GM19455 (cell line): Measurements from ENCODE around the gene CFAP54.

Experiments used
- ATAC-seq: cut with Tn5 transposase; IDR thresholded peaks from one replicate; pipeline ENCODE4 v1.9.1; 2021; ENCODE audit not compliant: unreplicated experiment

Gene CFAP54

DNA sequence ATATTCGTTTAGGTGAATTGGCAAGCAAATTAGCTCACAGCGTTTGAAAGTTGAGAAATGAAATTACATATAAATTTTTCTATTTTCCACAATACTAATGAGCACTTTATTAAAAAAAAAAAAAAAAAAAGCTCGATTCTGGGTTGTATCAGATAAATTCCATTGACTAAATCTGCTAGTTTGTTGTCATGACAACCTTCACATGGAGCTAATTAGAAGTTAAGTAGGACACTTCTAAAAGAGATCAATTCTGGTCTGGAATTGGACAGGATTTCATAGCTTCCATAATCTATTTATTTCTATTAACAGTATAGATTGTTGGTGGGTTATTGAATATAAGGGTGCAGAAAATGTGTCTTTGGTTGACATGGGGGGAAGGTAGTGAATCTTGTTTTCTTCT is 332.2 kb downstream of the CFAP54 start:
- ATAC-seq: no peak

DNA sequence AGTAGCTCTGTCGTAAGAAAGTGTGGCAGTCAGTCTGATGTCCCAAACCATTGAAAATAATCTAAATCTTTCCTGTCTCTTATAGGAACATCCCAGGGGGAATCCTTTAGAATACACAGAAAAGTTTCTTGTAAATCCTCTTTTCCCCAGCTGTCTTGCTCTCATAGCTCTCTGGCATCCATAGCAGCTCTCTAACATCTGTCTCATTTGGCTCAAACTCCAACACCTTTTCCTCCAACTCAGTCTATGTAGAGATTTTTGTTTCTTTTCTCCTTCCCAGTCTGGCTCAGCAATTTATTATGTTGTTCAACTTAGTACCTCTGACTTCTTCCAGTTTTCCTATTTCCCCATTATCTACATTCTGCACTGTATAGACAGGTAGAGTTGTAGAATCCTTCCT is 333.3 kb downstream of the CFAP54 start:
- no peak for ATAC-seq

DNA sequence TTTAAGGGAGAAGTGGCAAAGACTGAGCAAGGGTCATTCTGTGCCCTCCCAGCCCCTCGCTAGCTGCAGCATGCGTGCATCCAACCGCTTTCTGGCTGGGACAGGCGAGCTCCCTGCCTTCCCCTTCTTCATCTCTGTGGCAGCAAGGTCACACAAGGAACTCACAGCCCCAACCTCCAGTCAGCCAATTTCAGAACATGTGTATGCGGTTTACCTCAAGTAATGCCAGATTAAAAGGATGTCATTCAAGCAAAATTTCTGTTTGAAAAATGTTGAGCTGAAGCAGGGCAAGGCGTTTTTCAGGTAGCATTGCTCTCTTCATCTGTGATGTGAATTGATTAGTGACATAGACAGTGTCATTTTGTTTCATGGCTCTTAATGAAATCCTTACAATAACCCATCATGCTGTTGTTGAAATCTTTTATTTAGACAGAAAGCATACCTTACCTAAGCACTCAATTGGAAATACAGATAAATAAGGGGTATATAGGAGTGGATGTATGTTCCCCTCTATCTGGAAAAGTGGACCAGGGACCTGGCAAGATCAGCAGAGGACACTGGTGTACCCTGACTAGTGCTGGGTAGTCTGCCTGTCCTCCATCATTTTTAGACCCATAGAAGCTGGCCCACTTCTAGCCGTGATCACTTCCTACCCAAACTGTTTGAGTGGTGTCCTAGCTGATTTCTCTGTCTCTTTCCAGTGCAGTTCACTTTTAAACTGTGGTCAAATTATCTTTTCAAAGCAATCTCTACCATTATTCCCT is 334.9 kb downstream of the CFAP54 start:
- no peak for ATAC-seq

DNA sequence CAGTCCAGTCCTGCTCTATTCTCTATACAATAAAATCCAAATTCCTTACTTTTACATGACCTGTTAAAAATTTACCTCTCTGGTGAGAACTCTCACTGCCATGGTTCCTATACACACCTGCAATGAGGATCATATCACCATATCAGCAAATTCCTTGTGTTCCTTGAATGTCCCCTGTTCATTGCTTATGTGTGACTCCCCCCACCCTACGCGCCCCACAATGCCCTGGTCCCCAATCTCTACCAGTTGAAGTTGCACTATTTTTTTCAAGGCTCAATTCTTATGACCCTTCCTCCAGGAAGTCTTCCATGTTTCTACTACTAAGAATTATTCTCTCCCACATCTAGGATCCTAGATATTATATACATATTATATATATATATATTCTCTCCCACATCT is 335.5 kb downstream of the CFAP54 start:
- ATAC-seq: no peak

DNA sequence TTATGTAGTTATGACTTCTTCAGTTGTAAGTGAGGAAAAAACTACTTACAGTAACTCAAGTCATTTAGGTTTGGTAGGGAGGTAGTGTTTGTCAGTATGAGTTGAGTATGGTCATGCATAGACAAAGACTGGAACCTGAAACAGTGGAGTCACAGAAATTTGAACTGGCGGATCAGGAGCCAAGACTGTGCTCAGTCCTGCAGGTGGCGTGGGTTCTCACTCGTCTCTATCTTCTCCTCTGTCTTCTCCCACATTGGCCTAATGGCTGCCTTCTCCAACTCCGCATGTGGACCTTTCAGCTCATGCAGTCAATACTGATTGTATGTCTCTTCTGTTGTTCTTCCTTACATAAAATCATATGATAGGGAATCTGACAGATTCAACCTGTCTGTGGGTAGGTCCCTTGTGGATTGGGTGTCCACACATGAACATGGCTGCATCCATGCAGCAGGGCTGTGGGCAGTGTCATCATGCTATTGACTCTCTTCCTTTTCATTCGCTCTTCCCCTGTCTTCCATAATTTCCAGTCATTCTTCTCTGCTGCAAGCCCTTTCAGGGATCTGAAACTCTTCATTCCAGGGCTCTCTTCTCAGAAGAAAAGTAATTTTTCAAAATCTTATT is 338.9 kb downstream of the CFAP54 start:
- no peak for ATAC-seq

DNA sequence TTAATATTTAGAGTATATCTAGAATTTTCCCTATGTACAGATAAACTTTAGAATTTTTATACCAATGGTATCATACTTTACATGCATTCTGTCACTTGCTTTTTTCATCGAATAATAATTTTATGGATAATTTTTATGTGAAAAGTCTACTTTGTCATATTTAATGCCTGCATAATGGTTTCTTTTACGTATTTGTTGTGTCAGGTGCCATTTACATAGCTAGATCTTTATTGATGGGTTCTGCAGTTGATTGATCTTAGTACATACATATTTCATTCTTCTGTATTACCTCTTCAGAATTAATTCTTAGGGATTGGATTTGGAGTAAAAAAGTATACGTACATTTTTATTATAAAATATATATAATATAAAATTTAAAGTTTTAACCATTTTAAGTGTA is 340.0 kb downstream of the CFAP54 start:
- ATAC-seq: no peak

DNA sequence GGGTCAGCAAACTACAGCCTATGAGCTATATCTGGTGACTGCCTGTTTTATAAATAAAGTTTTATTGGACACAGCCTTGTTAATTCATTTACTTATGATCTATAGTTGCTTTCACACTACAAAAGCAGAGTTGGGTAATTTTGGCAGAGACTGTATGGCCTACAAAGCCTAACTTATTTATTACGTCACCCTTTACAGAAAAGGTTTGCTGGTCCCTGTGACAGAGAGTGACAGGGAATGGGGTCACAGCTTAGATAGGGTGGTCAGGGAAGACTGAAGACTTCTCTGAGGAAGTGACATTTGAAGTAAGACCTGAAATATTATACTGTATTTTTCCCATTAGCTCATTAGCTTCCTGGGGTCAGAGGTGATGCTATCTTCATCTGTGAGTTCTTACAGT is 342.0 kb downstream of the CFAP54 start:
- no peak for ATAC-seq

DNA sequence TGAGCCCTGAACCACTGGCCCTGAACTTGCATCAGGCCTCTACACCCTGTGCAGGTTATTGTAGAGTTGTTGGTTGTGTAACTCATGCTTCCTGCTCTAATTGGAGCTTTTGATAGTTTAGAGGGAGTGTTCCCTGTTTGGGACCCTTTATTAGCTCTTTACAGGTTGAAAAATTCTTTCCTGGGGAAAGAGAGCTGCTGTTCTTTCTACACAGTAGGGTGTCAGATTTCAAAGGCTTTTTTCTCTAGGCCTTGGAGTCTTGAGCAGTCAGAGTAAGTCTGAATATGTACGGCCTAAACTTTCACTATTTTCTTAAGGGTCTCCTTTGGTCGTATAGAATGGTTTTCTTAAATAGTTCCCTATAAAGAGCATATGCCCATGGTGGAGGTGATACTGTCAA is 356.9 kb downstream of the CFAP54 start:
- no peak for ATAC-seq

DNA sequence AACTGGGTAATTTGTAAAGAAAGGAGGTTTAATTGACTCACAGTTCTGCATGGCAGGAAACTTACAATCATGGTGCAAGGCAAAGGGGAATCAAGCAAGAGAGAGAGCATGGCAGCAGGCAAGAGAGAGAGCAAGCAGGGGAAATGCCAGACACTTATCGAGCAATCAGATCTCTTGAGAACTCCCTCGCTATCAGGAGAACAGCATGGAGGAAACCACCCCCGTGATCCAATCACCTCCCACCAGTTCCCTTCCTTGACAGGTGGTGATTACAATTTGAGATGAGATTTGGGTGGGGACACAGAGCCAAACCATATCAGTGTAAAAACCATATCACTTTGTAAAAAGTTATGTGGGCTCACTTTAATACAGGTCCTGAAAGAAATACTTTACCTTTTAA is 361.3 kb downstream of the CFAP54 start:
- ATAC-seq: no peak

DNA sequence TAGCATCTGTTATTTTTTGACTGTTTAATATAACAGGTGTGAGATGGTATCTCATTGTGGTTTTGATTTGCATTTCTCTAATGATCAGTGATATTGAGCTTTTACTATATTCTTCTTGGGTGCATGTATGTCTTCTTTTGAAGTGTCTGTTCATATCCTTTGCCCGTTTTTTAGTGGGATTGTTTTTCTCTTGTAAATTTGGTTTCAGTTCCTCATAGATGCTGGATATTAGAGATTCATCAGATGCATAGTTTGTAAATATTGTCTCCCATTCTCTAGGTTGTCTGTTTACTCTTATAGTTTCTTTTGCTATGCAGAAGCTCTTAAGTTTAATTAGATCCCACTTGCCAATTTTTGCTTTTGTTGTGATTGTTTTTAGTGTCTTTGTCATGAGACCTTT is 368.8 kb downstream of the CFAP54 start:
- ATAC-seq: no peak

DNA sequence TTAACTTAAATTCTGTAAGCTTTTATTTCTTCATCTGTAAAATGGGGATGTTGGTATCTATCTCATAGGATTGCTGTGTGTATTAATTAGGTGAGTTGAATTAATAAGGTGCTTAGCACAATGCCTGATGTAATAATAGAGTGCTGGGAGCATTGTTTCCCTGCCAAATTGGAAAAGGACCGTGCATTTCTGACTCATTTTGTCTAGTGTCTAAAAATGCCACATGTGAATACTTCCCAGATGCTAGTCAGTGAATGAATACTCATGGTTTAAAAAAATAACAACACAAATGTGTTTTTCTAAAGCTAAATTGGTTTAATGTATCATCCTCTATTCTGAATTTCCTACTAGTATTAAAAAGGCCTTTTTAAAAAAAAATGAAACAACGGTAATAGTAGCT is 372.3 kb downstream of the CFAP54 start:
- no peak for ATAC-seq

DNA sequence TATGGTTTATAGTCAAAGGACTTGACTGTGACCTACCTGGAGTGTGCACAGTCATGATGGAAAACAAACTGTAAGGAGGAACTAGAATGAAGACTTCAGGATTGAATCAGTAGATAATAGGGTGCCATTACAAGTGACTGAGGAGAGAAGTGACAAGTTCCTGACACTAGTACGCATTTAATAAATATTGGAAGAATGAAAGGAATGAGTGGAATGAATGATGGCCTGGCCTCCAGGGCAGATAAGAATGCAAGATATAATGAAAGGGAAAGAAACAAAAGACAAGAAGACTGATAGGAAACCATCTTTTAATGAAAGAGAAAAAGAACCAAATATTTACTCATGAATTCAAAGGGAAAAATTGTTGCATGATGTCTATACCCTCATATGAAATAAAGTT is 372.9 kb downstream of the CFAP54 start:
- no peak for ATAC-seq

DNA sequence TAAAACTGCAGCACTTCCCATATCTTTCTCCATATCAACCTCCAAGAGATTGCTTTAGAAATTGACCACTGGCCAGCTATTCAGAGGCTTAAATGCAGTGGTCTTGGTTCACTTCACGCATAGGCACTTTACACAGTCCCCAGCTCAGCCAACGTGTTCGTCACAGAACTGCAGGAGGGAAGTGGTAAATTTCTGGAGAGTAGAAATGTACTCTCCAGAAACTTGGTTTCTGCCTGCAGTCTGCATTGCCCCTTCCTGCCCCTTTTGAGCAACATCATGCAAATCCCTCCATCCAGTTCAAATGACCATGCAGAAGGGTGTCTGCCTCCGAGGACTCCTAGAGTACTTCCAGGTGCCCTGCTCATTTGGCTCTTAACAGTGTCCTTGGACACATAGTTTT is 375.0 kb downstream of the CFAP54 start:
- no peak for ATAC-seq

DNA sequence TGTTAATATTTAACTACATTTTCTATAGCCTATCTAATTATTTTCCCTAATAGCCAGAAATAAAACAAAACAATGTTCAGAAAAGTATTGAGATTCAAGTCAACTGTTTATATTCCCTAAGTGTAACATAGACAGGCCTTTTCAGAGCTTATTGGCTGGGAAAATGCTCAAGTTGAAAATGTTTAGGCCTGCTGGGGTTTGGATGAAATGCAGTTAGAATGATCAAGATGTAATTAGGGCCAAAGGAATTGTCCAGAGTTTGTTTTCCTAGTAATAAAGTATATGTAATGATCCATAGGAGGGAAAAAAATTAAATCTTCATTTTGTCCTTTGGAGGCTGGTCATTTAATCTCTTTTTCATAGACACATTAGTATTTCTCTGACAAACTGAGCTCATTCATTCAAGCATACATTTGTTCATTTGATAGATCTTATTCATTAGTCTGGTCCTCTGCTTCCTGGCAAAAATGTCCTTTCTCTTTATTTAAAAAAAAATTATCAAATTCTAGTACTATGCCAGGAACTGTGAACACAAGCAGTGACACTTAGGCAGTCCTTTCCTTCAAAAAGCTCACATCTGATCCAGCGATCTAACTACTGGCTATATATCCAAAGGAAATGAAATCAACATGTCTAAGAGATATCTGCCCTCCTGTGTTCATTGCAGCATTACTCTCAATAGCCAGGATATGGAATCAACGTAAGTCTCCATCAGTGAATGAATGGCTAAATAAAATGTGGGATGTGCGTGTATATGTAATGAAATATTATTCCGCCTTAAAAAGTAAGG is 377.6 kb downstream of the CFAP54 start:
- no peak for ATAC-seq

DNA sequence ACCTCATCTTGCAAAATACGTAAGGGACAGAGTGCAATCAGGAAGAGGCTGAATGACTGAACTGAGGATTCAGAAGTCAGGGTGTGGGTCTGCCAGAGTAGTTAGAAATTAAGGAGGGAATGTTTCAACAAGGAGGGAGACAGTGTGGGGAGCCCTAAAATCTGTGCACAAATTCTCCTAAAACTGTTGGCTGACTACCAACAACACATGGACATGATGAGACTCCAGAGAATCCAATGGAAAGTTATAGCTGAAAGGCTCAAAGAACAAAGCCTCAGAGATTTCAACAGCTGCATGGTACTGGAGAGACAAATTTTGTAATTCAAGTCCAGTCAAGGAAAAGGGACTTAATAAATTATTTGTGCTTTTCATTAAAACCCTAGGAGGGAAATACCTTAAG is 381.6 kb downstream of the CFAP54 start:
- ATAC-seq: no peak

DNA sequence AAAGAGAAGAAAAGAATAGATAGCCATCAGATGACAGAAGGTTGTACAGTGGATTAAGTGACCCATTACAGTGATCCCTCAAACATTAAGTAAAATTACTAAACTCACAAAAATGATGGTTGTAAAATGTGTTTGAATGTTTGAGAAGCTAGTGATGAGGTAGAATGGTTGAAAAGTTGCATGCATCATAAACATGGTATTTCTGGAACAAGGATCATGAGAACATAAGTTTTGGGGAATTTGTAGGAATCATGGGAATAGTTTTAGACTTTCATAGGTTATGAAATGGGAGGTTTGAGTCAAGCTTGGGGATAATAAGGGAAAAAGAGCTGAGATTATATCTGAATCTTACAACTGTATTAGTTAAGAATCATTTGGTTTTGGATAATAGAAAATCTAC is 383.6 kb downstream of the CFAP54 start:
- no peak for ATAC-seq

DNA sequence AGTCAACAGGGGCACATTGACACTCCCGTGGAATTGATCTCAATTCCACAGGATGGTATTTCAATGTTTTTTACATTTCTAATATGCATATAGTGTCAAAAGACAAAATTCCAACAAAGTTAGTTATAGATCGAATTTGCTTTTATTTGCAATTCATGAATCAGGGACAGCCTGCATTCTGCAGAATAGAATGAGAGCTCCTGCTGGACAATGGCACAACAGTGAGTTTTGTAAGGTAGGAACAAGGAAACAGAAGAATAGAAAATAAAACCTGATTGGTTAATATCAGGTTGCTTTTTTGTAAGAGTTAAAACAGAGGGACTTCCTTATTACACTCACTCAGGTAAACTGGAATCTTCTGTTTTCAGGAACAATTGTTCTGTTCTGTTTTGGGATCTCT is 384.8 kb downstream of the CFAP54 start:
- ATAC-seq: no peak

DNA sequence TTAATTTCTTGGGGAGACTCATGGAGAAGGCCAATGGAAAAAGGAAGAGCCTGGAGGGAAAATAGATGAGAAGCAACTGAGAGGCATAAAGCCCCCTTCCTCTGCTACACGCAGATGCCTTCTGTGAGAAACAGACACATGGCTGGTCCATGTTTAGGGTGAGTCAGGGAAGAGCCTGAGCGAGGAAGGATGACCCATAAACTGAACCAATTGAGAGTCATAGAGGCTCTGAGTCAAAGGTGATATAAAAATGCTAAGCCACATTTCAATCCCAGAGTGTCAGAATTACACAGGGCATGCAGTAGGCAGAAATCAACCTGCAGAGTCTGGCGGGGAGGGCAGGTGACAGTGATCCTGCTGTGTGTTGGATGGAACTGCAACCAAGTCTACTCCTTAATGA is 387.6 kb downstream of the CFAP54 start:
- no peak for ATAC-seq

DNA sequence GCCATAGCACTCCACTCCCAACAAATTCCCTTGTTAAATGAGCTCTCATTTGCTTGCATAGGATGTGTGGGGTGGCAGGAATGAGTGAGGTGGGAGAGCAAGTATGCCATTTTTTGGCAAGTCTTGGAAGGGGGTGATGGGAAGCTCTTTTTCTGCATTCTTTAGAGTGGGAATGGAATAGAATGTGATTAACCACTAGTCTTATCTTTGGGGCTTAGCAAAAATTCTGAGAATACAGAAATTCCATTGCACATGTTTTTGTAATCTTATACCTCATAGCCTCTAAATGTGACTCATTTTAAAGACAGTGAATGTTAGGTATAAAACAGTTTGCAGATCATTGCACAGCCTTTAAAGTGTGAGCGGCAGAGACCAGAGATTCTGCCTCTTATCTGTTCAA is 389.3 kb downstream of the CFAP54 start:
- no peak for ATAC-seq

DNA sequence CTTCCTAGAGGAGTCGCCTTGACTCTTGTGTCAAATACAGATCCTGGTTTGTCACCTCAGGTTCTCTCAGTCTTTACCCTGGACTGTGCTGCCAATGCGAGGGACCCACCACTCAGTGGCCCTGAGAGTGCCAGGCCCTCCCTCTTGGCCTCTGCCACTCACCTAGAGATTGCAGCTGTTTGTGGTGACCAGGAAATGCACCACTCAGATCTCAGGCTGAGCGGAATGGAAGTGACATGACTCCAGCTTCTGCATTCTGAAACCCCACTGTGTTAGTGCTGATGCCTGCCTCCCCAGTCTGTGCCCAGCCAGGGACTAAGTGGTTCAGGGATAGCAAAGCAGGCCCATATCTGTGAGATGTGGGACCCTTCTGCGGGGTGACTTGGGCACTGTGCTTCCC is 389.9 kb downstream of the CFAP54 start:
- ATAC-seq: no peak

DNA sequence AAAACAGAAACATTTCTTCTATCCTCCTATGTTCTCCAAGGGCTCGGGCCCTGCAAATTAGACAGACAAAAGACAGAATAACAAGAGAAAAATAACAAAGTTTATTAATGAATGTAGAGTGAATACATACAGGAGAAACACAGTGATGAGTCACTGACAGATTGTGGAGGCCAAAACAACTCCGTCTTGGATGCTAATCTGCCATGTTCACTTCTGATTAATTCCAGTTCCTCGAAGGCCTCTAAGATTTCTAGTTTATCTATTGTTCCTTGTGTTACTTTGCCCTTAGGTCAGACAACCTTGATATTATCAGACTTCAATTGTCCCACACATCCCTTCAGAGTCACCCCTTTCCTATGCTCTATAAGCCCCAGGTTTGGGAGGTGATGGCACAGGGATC is 390.8 kb downstream of the CFAP54 start:
- no peak for ATAC-seq

DNA sequence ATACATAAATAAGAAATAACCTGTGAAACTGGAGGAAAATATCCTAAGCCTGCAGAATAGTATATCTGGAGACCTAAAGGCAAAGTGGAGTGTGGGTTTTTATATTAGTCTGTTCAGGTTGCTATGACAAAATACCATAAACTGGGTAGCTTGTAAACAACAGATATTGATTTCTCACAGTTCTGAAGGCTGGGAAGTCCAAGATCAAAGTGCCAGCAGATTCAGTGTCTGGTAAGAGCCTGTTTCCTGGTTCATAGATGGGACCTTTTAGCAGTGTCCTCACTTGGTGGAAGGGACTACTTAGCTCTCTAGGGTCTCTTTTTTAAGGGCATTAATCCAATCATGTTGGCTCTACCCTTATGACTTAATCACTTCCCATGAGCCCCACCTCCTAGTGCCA is 392.2 kb downstream of the CFAP54 start:
- no peak for ATAC-seq
